ENCODE measurements around the gene GALP. TPM values are rescaled to one million over a fixed set of nuclear protein-coding genes. Genes with fewer than 3 reads are reported as not detected.

GALP gene
- polyA plus RNA-seq: not detected in 2 replicates

GRCh38 chr19:56175861-56176307 is at the start of gene GALP:
GALP (plus strand) TSS chr19:56176008; CDS start chr19:56177109, 1,101 bp downstream.

GRCh38 chr19:56140583-56141416 is 35.0 kb upstream of the GALP start, which contains the start of gene ZNF444:
ZNF444 (plus strand) TSS chr19:56141287; CDS start chr19:56146912, 5,625 bp downstream.

GRCh38 chr19:56197646-56198045 is 21.8 kb downstream of the GALP start, which contains the start of gene ZSCAN5B:
ZSCAN5B (minus strand) TSS chr19:56197783; CDS start chr19:56193052, 4,731 bp downstream.

GRCh38 chr19:56201973-56202372 is 26.2 kb downstream of the GALP start, which contains the start of gene ZSCAN5C:
ZSCAN5C (plus strand) TSS chr19:56202273; CDS start chr19:56205914, 3,641 bp downstream.

Other genes with a start within 250 kb of the GALP start
- gene NLRP13, start 243.7 kb upstream of the GALP start, polyA plus RNA-seq: not detected in 2 replicates
- not detected in 2 replicates for gene NLRP8, start 228.2 kb upstream of the GALP start, polyA plus RNA-seq
- gene NLRP5, start 189.2 kb upstream of the GALP start, polyA plus RNA-seq: not detected in 2 replicates
- gene ZNF787, start 54.7 kb upstream of the GALP start, polyA plus RNA-seq: 0.74 and 1.1 TPM in 2 replicates
- 1.7 and 1.9 TPM in 2 replicates for gene ZNF444, start 34.7 kb upstream of the GALP start, polyA plus RNA-seq
- not detected in 2 replicates for gene ZSCAN5B, start 21.8 kb downstream of the GALP start, polyA plus RNA-seq
- not detected in 2 replicates for gene ZSCAN5C, start 26.3 kb downstream of the GALP start, polyA plus RNA-seq
- not detected in 2 replicates for gene EDDM13, start 96.7 kb downstream of the GALP start, polyA plus RNA-seq
- gene ZSCAN5A, start 138.8 kb downstream of the GALP start, polyA plus RNA-seq: 17.5 and 19.6 TPM in 2 replicates
- 4.0 and 15.3 TPM in 2 replicates for gene ZNF582, start 217.5 kb downstream of the GALP start, polyA plus RNA-seq
- 10.3 and 21.9 TPM in 2 replicates for gene ZNF583, start 228.3 kb downstream of the GALP start, polyA plus RNA-seq

All from Purkinje cell (primary cell).